Mesendoderm (in vitro differentiated cells): ENCODE measurements around the gene ELOVL2.

Experiments used
- DNase-seq: peaks from one replicate; pipeline ENCODE4 v3.0.0; 2013
- H2AK5ac ChIP-seq: 2 replicates; pipeline ENCODE4 v1.6.1; 2013; ENCODE audit warnings: low read length, inconsistent platforms
- H2BK120ac ChIP-seq: 2 replicates; pipeline ENCODE4 v1.6.1; 2013; ENCODE audit warnings: low read depth, mild to moderate bottlenecking, low read length, moderate library complexity, mixed read lengths
- H2BK15ac ChIP-seq: replicated peaks from 2 replicates; pipeline ENCODE4 v1.6.1; 2013; ENCODE audit warnings: low read depth, mild to moderate bottlenecking, moderate library complexity
- H2BK5ac ChIP-seq: 2 replicates; pipeline ENCODE4 v1.6.1; 2013; ENCODE audit warnings: low read length, inconsistent platforms
- H3K18ac ChIP-seq: 2 replicates; pipeline ENCODE4 v1.6.1; 2013; ENCODE audit warnings: mild to moderate bottlenecking, low read length, mixed read lengths
- H3K23ac ChIP-seq: one replicate; pipeline ENCODE4 v1.6.1; 2013; ENCODE audit warnings: low read length
- H3K27ac ChIP-seq: 2 replicates; pipeline ENCODE4 v1.5.1; 2013; ENCODE audit warnings: low read depth, mild to moderate bottlenecking, inconsistent platforms, low read length, moderate library complexity
- H3K27me3 ChIP-seq: 2 replicates; pipeline ENCODE4 v1.6.1; 2013; ENCODE audit warnings: low read length, control low read depth, mild to moderate bottlenecking, inconsistent platforms; ENCODE audit not compliant: insufficient read depth, poor library complexity
- H3K36me3 ChIP-seq: 2 replicates; pipeline ENCODE4 v1.6.1; 2013; ENCODE audit warnings: low read length, inconsistent platforms; ENCODE audit not compliant: control insufficient read depth, insufficient read depth
- H3K4ac ChIP-seq: one replicate; pipeline ENCODE4 v1.6.1; 2013; ENCODE audit warnings: low read depth, mild to moderate bottlenecking, low read length, moderate library complexity
- H3K4me1 ChIP-seq: 2 replicates; pipeline ENCODE4 v1.6.1; 2013; ENCODE audit warnings: low read depth, low read length, inconsistent platforms; ENCODE audit not compliant: control insufficient read depth
- H3K4me2 ChIP-seq: 2 replicates; pipeline ENCODE4 v1.6.1; 2013; ENCODE audit warnings: low read length
- H3K4me3 ChIP-seq: 2 replicates; pipeline ENCODE4 v1.5.1; 2013; ENCODE audit warnings: mild to moderate bottlenecking, low read length
- H3K56ac ChIP-seq: one replicate; pipeline ENCODE4 v1.6.1; 2013; ENCODE audit warnings: low read length
- H3K79me1 ChIP-seq: 2 replicates; pipeline ENCODE4 v1.6.1; 2013; ENCODE audit warnings: low read length, inconsistent platforms
- H3K79me2 ChIP-seq: 2 replicates; pipeline ENCODE4 v1.6.1; 2013; ENCODE audit warnings: mild to moderate bottlenecking, low read length; ENCODE audit not compliant: control insufficient read depth, insufficient read depth
- H3K9ac ChIP-seq: 2 replicates; pipeline ENCODE4 v1.6.1; 2013; ENCODE audit warnings: low read length, inconsistent platforms
- H4K5ac ChIP-seq: one replicate; pipeline ENCODE4 v1.6.1; 2013; ENCODE audit warnings: low read length
- H4K8ac ChIP-seq: one replicate; pipeline ENCODE4 v1.6.1; 2013; ENCODE audit warnings: low read depth, mild to moderate bottlenecking, control low read depth, low read length, moderate library complexity
- WGBS: extraction: QIAGEN DNeasy Blood & Tissue Kit; methylation state at CpG from one replicate; pipeline ENCODE4 v1.1.7; 2013; ENCODE audit warnings: low lambda C conversion rate, missing lambda C conversion rate; ENCODE audit not compliant: insufficient coverage; ENCODE audit errors: extremely low coverage; 5-methylcytosine and 5-hydroxymethylcytosine counted together

Gene ELOVL2

GRCh38 chr6:11025921-11026635 lies 18.0 kb downstream of the ELOVL2 start:
- Histone ChIP-seq H2AK5ac (no peak overlapping the region), H3K79me2 (no peaks in the 10 kb centered on the region), H3K27ac (no peak overlapping the region), H4K5ac (no peak overlapping the region), H4K8ac (no peak overlapping the region), H3K27me3 (no peaks in the 10 kb centered on the region), H3K79me1 (no peaks in the 10 kb centered on the region), H3K23ac (no peak overlapping the region), H3K4me1 (peaks cover 7% of the 10 kb centered on the region), H3K9ac (peak overlapping the region; percentile 48), H3K4me2 (peak overlapping the region; percentile 26), H2BK120ac (no peak overlapping the region), H2BK5ac (peak overlapping the region; percentile 43), H3K18ac (peak overlapping the region; percentile 4), H2BK15ac (no peak overlapping the region), H3K36me3 (no peaks in the 10 kb centered on the region), H3K56ac (peak overlapping the region; percentile 79), H3K4me3 (no peak overlapping the region), H3K4ac (no peak overlapping the region)
- peak; percentile 75 for DNase-seq
- WGBS: no CpG with 5 or more reads among the region's 10 CpGs

GRCh38 chr6:11025130-11025529 lies 19.0 kb downstream of the ELOVL2 start:
- H2BK5ac ChIP-seq: no peak overlapping the region
- H3K4me1 ChIP-seq: peaks cover 8% of the 10 kb centered on the region
- H3K23ac ChIP-seq: no peak overlapping the region
- no peak overlapping the region for H3K27ac ChIP-seq
- H3K27me3 ChIP-seq: no peaks in the 10 kb centered on the region
- no peak overlapping the region for H3K56ac ChIP-seq
- H2AK5ac ChIP-seq: no peak overlapping the region
- H3K4me3 ChIP-seq: no peak overlapping the region
- WGBS: no CpG with 5 or more reads among the region's 3 CpGs
- H3K36me3 ChIP-seq: no peaks in the 10 kb centered on the region
- no peak overlapping the region for H3K4me2 ChIP-seq
- H4K5ac ChIP-seq: no peak overlapping the region
- no peaks in the 10 kb centered on the region for H3K79me2 ChIP-seq
- H3K79me1 ChIP-seq: no peaks in the 10 kb centered on the region
- H4K8ac ChIP-seq: no peak overlapping the region
- H2BK120ac ChIP-seq: no peak overlapping the region
- H3K18ac ChIP-seq: no peak overlapping the region
- H2BK15ac ChIP-seq: no peak overlapping the region
- no peak overlapping the region for H3K4ac ChIP-seq
- H3K9ac ChIP-seq: no peak overlapping the region
- DNase-seq: no peak

GRCh38 chr6:11023032-11023431 lies 21.1 kb downstream of the ELOVL2 start:
- H3K18ac ChIP-seq: no peak overlapping the region
- H3K4ac ChIP-seq: no peak overlapping the region
- no peak overlapping the region for H3K23ac ChIP-seq
- peaks cover 8% of the 10 kb centered on the region for H3K4me1 ChIP-seq
- H3K27ac ChIP-seq: no peak overlapping the region
- H4K5ac ChIP-seq: no peak overlapping the region
- H3K56ac ChIP-seq: no peak overlapping the region
- no peak overlapping the region for H3K4me3 ChIP-seq
- no peak overlapping the region for H2AK5ac ChIP-seq
- H2BK15ac ChIP-seq: no peak overlapping the region
- no peak overlapping the region for H3K4me2 ChIP-seq
- no peak overlapping the region for H2BK5ac ChIP-seq
- no peak for DNase-seq
- H3K79me2 ChIP-seq: no peaks in the 10 kb centered on the region
- H3K9ac ChIP-seq: no peak overlapping the region
- no peaks in the 10 kb centered on the region for H3K79me1 ChIP-seq
- H3K36me3 ChIP-seq: no peaks in the 10 kb centered on the region
- H2BK120ac ChIP-seq: no peak overlapping the region
- H4K8ac ChIP-seq: no peak overlapping the region
- H3K27me3 ChIP-seq: no peaks in the 10 kb centered on the region

GRCh38 chr6:11021714-11022113 lies 22.4 kb downstream of the ELOVL2 start:
- H3K9ac ChIP-seq: no peak overlapping the region
- H3K36me3 ChIP-seq: no peaks in the 10 kb centered on the region
- no CpG with 5 or more reads among the region's 7 CpGs for WGBS

GRCh38 chr6:11021003-11021402 lies 23.1 kb downstream of the ELOVL2 start:
- Histone ChIP-seq H3K9ac (no peak overlapping the region), H3K79me2 (no peaks in the 10 kb centered on the region), H3K4me3 (no peak overlapping the region), H3K4me2 (no peak overlapping the region), H3K23ac (no peak overlapping the region), H3K36me3 (no peaks in the 10 kb centered on the region), H3K79me1 (no peaks in the 10 kb centered on the region), H2BK5ac (no peak overlapping the region), H4K5ac (no peak overlapping the region), H2BK120ac (no peak overlapping the region), H3K27me3 (no peaks in the 10 kb centered on the region), H3K18ac (no peak overlapping the region), H3K56ac (no peak overlapping the region), H4K8ac (no peak overlapping the region), H3K4ac (no peak overlapping the region), H3K4me1 (peaks cover 5% of the 10 kb centered on the region), H2AK5ac (no peak overlapping the region), H3K27ac (no peak overlapping the region), H2BK15ac (no peak overlapping the region)
- WGBS: no CpG with 5 or more reads among the region's 2 CpGs
- no peak for DNase-seq

More at GRCh38 chr6:11021714-11022113, 22.4 kb downstream of the ELOVL2 start:
- no peaks in the 10 kb centered on the region for H3K27me3 ChIP-seq
- H3K4me3 ChIP-seq: no peak overlapping the region
- no peak overlapping the region for H2BK15ac ChIP-seq
- no peak overlapping the region for H3K56ac ChIP-seq
- no peak overlapping the region for H2BK120ac ChIP-seq
- H2AK5ac ChIP-seq: no peak overlapping the region
- peaks cover 8% of the 10 kb centered on the region for H3K4me1 ChIP-seq
- no peaks in the 10 kb centered on the region for H3K79me2 ChIP-seq
- H2BK5ac ChIP-seq: no peak overlapping the region
- H3K4me2 ChIP-seq: no peak overlapping the region
- no peak overlapping the region for H3K27ac ChIP-seq
- no peak for DNase-seq
- no peak overlapping the region for H4K5ac ChIP-seq
- no peak overlapping the region for H4K8ac ChIP-seq
- H3K23ac ChIP-seq: no peak overlapping the region
- no peak overlapping the region for H3K4ac ChIP-seq
- no peak overlapping the region for H3K18ac ChIP-seq
- no peaks in the 10 kb centered on the region for H3K79me1 ChIP-seq

GRCh38 chr6:11018225-11018624 lies 25.9 kb downstream of the ELOVL2 start:
- Histone ChIP-seq H3K27ac (no peak overlapping the region), H2BK5ac (no peak overlapping the region), H4K8ac (no peak overlapping the region), H3K4me2 (no peak overlapping the region), H3K27me3 (no peaks in the 10 kb centered on the region), H3K79me1 (no peaks in the 10 kb centered on the region), H3K79me2 (no peaks in the 10 kb centered on the region), H2AK5ac (no peak overlapping the region), H2BK120ac (no peak overlapping the region), H3K4me3 (no peak overlapping the region), H3K56ac (no peak overlapping the region), H2BK15ac (no peak overlapping the region), H3K23ac (no peak overlapping the region), H3K4ac (no peak overlapping the region), H4K5ac (no peak overlapping the region), H3K36me3 (no peaks in the 10 kb centered on the region), H3K18ac (no peak overlapping the region), H3K4me1 (peaks cover 7% of the 10 kb centered on the region), H3K9ac (no peak overlapping the region)
- WGBS: no CpG with 5 or more reads among the region's 2 CpGs
- no peak for DNase-seq
